HG02623 (cell line): ENCODE data around the gene TLE4.

ENCODE experiments used
- ATAC-seq: cut with Tn5 transposase; IDR thresholded peaks from one replicate; pipeline ENCODE4 v1.9.1; 2021; ENCODE audit warnings: moderate library complexity; ENCODE audit not compliant: unreplicated experiment

Gene TLE4

GRCh38 chr9:79570448-79571308, 1.1 kb upstream of the TLE4 start:
- ATAC-seq = no peak

GRCh38 chr9:79572032-79572607, 355 bp downstream of the TLE4 start:
- ATAC-seq = no peak

GRCh38 chr9:79572608-79573411, 1.0 kb downstream of the TLE4 start:
- ATAC-seq = no peak

GRCh38 chr9:79573412-79573923, 1.7 kb downstream of the TLE4 start:
- ATAC-seq = no peak

- no peak for ATAC-seq
These were observed 2.4 kb downstream of the TLE4 start for GRCh38 chr9:79574136-79574535.

- ATAC-seq = no peak
These were observed 3.0 kb downstream of the TLE4 start for GRCh38 chr9:79574781-79575180.

- ATAC-seq = no peak
These were observed 3.8 kb downstream of the TLE4 start for GRCh38 chr9:79575547-79575946.

- no peak for ATAC-seq
These were observed 6.4 kb downstream of the TLE4 start for GRCh38 chr9:79577969-79578723.

- ATAC-seq = no peak
These were observed 7.1 kb downstream of the TLE4 start for GRCh38 chr9:79578891-79579290.

GRCh38 chr9:79579624-79580023, 7.9 kb downstream of the TLE4 start:
- ATAC-seq = no peak

GRCh38 chr9:79580055-79580454, 8.3 kb downstream of the TLE4 start:
- no peak for ATAC-seq

GRCh38 chr9:79581388-79581787, 9.6 kb downstream of the TLE4 start:
- no peak for ATAC-seq

GRCh38 chr9:79581794-79582193, 10.0 kb downstream of the TLE4 start:
- no peak for ATAC-seq

GRCh38 chr9:79583952-79584654, 12.3 kb downstream of the TLE4 start:
- ATAC-seq = peak; percentile 70

- no peak for ATAC-seq
These were observed 12.9 kb downstream of the TLE4 start for GRCh38 chr9:79584655-79584982.

- ATAC-seq = no peak
These were observed 16.9 kb downstream of the TLE4 start for GRCh38 chr9:79588488-79589223.

GRCh38 chr9:79591458-79591857, 19.7 kb downstream of the TLE4 start:
- ATAC-seq = no peak

- ATAC-seq = no peak
These were observed 21.1 kb downstream of the TLE4 start for GRCh38 chr9:79592726-79593493.
